Stimulated activated CD4-positive, alpha-beta T cell treated with anti-CD3 and anti-CD28 coated beads, Interleukin-2, amount 100 ng/mL, for 48 hours (primary cell): ENCODE data around the gene CARD9.

ENCODE experiments used
- DNase-seq, 2 donors: peaks; one replicate each; pipeline ENCODE4 v3.0.0-alpha.2; 2020

Gene CARD9

GRCh38 chr9:136379401-136379800 is 5.9 kb upstream of the CARD9 start:
- DNase-seq, result no peak

- DNase-seq, result no peak
Measured at GRCh38 chr9:136379003-136379287, 5.5 kb upstream of the CARD9 start.

- no peak for DNase-seq
Measured at GRCh38 chr9:136378170-136379002, 4.9 kb upstream of the CARD9 start.

- DNase-seq, result no peak
Measured at GRCh38 chr9:136377341-136378169, 4.1 kb upstream of the CARD9 start.

GRCh38 chr9:136376457-136376856 is 3.0 kb upstream of the CARD9 start:
- DNase-seq, result no peak

GRCh38 chr9:136375096-136375495 is 1.6 kb upstream of the CARD9 start:
- no peak for DNase-seq

GRCh38 chr9:136374183-136374575 is 710 bp upstream of the CARD9 start:
- no peak for DNase-seq

- no peak for DNase-seq
Measured at GRCh38 chr9:136372561-136373299, 739 bp downstream of the CARD9 start.

- no peak for DNase-seq
Measured at GRCh38 chr9:136372006-136372405, 1.5 kb downstream of the CARD9 start.

GRCh38 chr9:136371533-136371880 is 2.0 kb downstream of the CARD9 start:
- DNase-seq, result no peak

GRCh38 chr9:136370687-136371532 is 2.6 kb downstream of the CARD9 start:
- DNase-seq, result no peak

GRCh38 chr9:136370037-136370436 is 3.4 kb downstream of the CARD9 start:
- DNase-seq, result no peak

- no peak for DNase-seq
Measured at GRCh38 chr9:136368190-136368589, 5.3 kb downstream of the CARD9 start.

- no peak for DNase-seq
Measured at GRCh38 chr9:136367296-136368145, 5.9 kb downstream of the CARD9 start.

GRCh38 chr9:136366826-136367225 is 6.6 kb downstream of the CARD9 start:
- DNase-seq, result no peak

- no peak for DNase-seq
Measured at GRCh38 chr9:136365775-136366222, 7.7 kb downstream of the CARD9 start.

GRCh38 chr9:136364942-136365774 is 8.3 kb downstream of the CARD9 start:
- no peak for DNase-seq

- no peak for DNase-seq
Measured at GRCh38 chr9:136363949-136364748, 9.3 kb downstream of the CARD9 start.

GRCh38 chr9:136363106-136363948 is 10.1 kb downstream of the CARD9 start, which contains the start of gene DNLZ:
DNLZ (minus strand) TSS chr9:136363744; CDS start chr9:136363714, 30 bp downstream.
- DNase-seq, result peak; percentile 94 to 97
